ENCODE measurements around the gene SPATA31C1. TPM values are rescaled to one million over a fixed set of nuclear protein-coding genes. Genes with fewer than 3 reads are reported as not detected.

The SPATA31C1 gene
- not detected in 2 replicates for total RNA-seq

DNA sequence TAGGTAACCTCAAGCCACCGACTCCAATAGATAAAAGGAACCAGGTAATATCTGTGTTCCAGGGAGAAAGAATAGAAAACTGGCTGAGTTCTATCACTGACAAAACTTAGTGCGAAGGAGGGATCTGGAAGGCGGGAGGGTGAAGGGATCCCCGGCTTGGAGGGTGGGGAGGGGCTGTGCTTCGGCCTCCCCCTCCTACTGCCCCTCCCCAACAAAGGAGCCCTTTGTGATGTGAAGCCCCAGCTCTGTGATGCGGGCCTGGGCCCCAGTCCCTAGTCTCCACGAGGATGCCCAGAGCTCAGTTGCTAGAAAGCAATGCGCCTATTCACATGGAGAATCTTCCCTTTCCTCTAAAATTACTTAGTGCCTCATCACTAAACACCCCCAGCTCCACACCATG lies at the start of gene SPATA31C1:
TSS of gene SPATA31C1 (plus strand) at position 301 of the 400 bp plus-strand sequence.

DNA sequence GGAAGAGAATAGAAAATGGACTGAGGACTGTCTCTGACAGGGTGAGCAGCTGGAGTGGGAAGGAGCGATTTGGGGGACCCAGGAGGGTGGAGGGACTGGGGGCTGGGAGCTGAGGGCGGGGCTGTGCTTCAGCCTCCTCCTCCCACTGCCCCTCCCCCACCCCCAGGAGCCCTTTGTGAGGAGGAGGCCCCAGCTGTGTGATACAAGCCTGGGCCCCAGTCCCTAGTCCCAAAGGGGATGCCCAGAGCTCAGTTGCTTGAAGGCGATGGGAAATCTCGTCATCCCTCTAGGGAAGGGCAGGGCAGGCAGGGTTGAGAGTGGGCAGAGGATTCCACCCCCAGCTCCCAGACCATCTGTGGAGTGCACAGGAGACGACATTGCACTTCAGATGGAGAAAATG lies 35.1 kb upstream of the SPATA31C1 start, which contains the start of gene SPATA31E1:
TSS of gene SPATA31E1 (plus strand) at position 251 of the 400 bp plus-strand sequence. CDS start at position 266, 15 bp downstream.

Other genes starting within 250 kb of the SPATA31C1 start
- 92.6 and 121 TPM in 2 replicates for gene CTSL, start 191.8 kb upstream of the SPATA31C1 start, total RNA-seq
- not detected in 2 replicates for gene SPATA31E1, start 35.1 kb upstream of the SPATA31C1 start, total RNA-seq
- gene CDK20, start 56.6 kb downstream of the SPATA31C1 start, total RNA-seq, result 0.43 and 1.2 TPM in 2 replicates
- gene SPATA31C2, start 220.5 kb downstream of the SPATA31C1 start, total RNA-seq, result not detected in 2 replicates